Stomach (tissue), 9 donors: ENCODE data around the gene SEMA5A. TPM values are rescaled to one million over a fixed set of nuclear protein-coding genes. Genes with fewer than 3 reads are reported as not detected.
A peak's percentile ranks its signal among the peaks of the same experiment; 100 is the strongest.

ENCODE experiments used
- DNase-seq, 2 donors: peaks; one replicate each; pipeline versions ENCODE4 v3.0.0 to v3.0.0-alpha.2; 2013 to 2019
- H3K27ac ChIP-seq, 5 donors: fragments of 200-600 bp in 4 of 5; sonication (generic) in 4 of 5; one replicate each; pipeline ENCODE4 v1.5.1; 2013 to 2019; ENCODE audit warnings: mild to moderate bottlenecking in 1 of 5, moderate library complexity in 1 of 5
- H3K27me3 ChIP-seq, 3 donors: fragments of 200-600 bp; sonication (generic); one replicate each; pipeline ENCODE4 v1.5.1; 2017 to 2019; ENCODE audit warnings: mixed run types in 1 of 3
- H3K36me3 ChIP-seq, 4 donors: fragments of 200-600 bp; sonication (generic); 1 replicate in 3 of 4; 2 replicates in 1 of 4; pipeline ENCODE4 v1.5.1; 2016 to 2019
- H3K4me1 ChIP-seq, 4 donors: fragments of 200-600 bp; sonication (generic); one replicate each; pipeline ENCODE4 v1.5.1; 2016 to 2019
- H3K4me3 ChIP-seq, 4 donors: fragments of 200-600 bp; sonication (generic) in 3 of 4; one replicate each; pipeline ENCODE4 v1.5.1; 2016 to 2019; ENCODE audit warnings: mild to moderate bottlenecking in 1 of 4
- H3K9me3 ChIP-seq, 4 donors: fragments of 200-600 bp; sonication (generic); one replicate each; pipeline ENCODE4 v1.5.1; 2016 to 2019
- EP300 ChIP-seq: sonication (generic); formaldehyde crosslinking; IDR thresholded peaks from one replicate; pipeline ENCODE4 v1.6.1; 2017; ENCODE audit warnings: antibody characterized with exemption
- POLR2A ChIP-seq, 4 donors: fragments of 450-650 bp; IDR thresholded peaks; one replicate each; pipeline ENCODE4 v1.6.1; 2016; ENCODE audit warnings: antibody characterized with exemption in 4 of 4, control low read depth in 2 of 4, mild to moderate bottlenecking in 1 of 4, moderate library complexity in 1 of 4
- POLR2AphosphoS5 ChIP-seq, 3 donors: sonication (generic); formaldehyde crosslinking; IDR thresholded peaks; one replicate each; pipeline ENCODE4 v1.6.1; 2016; ENCODE audit warnings: antibody characterized with exemption in 3 of 3
- WGBS, 5 donors: extraction: QIAGEN DNeasy Blood & Tissue Kit in 3 of 5; methylation state at CpG; one replicate each; pipeline versions ENCODE4 v1.1.5 to v1.1.7; 2013 to 2018; 5-methylcytosine and 5-hydroxymethylcytosine counted together
- intact Hi-C: fragments of 100-400 bp; cut with DNase I; formaldehyde crosslinking; loops from one replicate; pipeline ENCODE4 v1.15.1; 2023; ENCODE audit warnings: low total_unique reads
- polyA plus RNA-seq, 3 donors: library from polyadenylated mRNA; stranded (reverse); fragments of 200-250 nt; gene quantifications; one replicate each; pipeline ENCODE4 v1.2.3, GENCODE V29; 2013
- total RNA-seq, 5 donors: library from RNA; depleted of rRNA; stranded (reverse); fragments of >200 nt; gene quantifications; one replicate each; pipeline versions ENCODE4 v1.1.0 to v1.2.3, GENCODE V29; 2014 to 2016
- TF ChIP-seq, protein P1 (sequence below), 7 experiments: fragments of 450-650 bp in 4 of 7; fragments of 200-600 bp in 3 of 7; sonication (generic) in 3 of 7; IDR thresholded peaks; one replicate each; pipeline ENCODE4 v1.5.1; 2016 to 2019; ENCODE audit warnings: antibody characterized with exemption in 7 of 7, control low read depth in 2 of 7, mild to moderate bottlenecking in 1 of 7
- donor health status: healthy with polysubstance abuse.
- donor health status: Bipolar disorder and iron deficiency.
- donor health status: healthy.

SEMA5A gene
- total and polyA plus RNA-seq, 8 donors: 0.62 to 26.4 (median 3.2) TPM

DNA sequence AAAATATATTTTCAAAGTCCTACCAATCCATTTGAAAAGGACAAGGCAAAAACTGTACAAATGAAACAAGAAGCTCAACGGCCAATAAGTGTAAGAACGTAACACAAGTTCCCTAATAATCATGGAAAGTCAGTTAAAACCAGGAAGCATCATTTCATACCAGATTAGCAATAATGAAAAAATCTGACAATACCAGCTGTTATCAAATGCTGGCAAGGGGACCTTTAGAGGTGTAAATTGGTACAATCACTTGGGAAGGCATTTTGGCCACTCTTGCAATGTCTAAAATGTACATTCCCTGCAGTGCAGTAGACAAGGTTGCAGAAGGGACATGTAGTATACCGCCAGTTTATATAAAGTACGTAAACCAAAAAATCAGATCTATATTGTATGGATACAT is 10.1 kb upstream of the SEMA5A start:
- DNase-seq: no peak
- Histone ChIP-seq H3K4me1 (peaks cover 0 to 7% (median 0%) of the 10 kb centered on the region in 4 donors), H3K36me3 (peaks cover 0 to 11% (median 9%) of the 10 kb centered on the region in 4 donors), H3K27ac (no peak overlapping the region), H3K4me3 (no peak overlapping the region), H3K9me3 (no peaks in the 10 kb centered on the region), H3K27me3 (no peaks in the 10 kb centered on the region)
- TF ChIP-seq EP300: no peak
- TF ChIP-seq POLR2A (IDR thresholded peaks at IDR 0.05): no peak
- TF ChIP-seq, protein P1, sequence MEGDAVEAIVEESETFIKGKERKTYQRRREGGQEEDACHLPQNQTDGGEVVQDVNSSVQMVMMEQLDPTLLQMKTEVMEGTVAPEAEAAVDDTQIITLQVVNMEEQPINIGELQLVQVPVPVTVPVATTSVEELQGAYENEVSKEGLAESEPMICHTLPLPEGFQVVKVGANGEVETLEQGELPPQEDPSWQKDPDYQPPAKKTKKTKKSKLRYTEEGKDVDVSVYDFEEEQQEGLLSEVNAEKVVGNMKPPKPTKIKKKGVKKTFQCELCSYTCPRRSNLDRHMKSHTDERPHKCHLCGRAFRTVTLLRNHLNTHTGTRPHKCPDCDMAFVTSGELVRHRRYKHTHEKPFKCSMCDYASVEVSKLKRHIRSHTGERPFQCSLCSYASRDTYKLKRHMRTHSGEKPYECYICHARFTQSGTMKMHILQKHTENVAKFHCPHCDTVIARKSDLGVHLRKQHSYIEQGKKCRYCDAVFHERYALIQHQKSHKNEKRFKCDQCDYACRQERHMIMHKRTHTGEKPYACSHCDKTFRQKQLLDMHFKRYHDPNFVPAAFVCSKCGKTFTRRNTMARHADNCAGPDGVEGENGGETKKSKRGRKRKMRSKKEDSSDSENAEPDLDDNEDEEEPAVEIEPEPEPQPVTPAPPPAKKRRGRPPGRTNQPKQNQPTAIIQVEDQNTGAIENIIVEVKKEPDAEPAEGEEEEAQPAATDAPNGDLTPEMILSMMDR (IDR thresholded peaks at IDR 0.05): no peak
- no peak for TF ChIP-seq POLR2AphosphoS5 (IDR thresholded peaks at IDR 0.05)
- WGBS, 5 donors: 91 to 97% (median 95%) methylated on average over 4 of the region's 4 CpGs
- intact Hi-C loops: no loop called here

- TF ChIP-seq POLR2A (IDR thresholded peaks at IDR 0.05) (no peak), EP300 (no peak), POLR2AphosphoS5 (IDR thresholded peaks at IDR 0.05) (no peak)
- TF ChIP-seq, protein P1 (IDR thresholded peaks at IDR 0.05): no peak
- Histone ChIP-seq H3K4me3 (no peak overlapping the region), H3K36me3 (peaks cover 4 to 26% (median 21%) of the 10 kb centered on the region in 4 donors), H3K27me3 (no peaks in the 10 kb centered on the region), H3K9me3 (no peaks in the 10 kb centered on the region), H3K27ac (no peak overlapping the region), H3K4me1 (peaks cover 0 to 7% (median 0%) of the 10 kb centered on the region in 4 donors)
- intact Hi-C loops: no loop called here
- DNase-seq: no peak
- 80 to 94% (median 88%) methylated on average over 5 of the region's 5 CpGs for WGBS, 5 donors
Measured at GRCh38 chr5:9554122-9554521, 8.2 kb upstream of the SEMA5A start.

GRCh38 chr5:9553561-9553960 is 7.7 kb upstream of the SEMA5A start:
- Histone ChIP-seq H3K36me3 (peaks cover 4 to 30% (median 24%) of the 10 kb centered on the region in 4 donors), H3K27me3 (no peaks in the 10 kb centered on the region), H3K9me3 (no peaks in the 10 kb centered on the region), H3K4me1 (peaks cover 0 to 7% (median 0%) of the 10 kb centered on the region in 4 donors), H3K4me3 (no peak overlapping the region), H3K27ac (no peak overlapping the region)
- TF ChIP-seq POLR2A (IDR thresholded peaks at IDR 0.05) (no peak), POLR2AphosphoS5 (IDR thresholded peaks at IDR 0.05) (no peak), EP300 (no peak)
- TF ChIP-seq, protein P1 (IDR thresholded peaks at IDR 0.05): no peak
- WGBS, 5 donors: 45 to 77% (median 49%) methylated on average over 4 of the region's 4 CpGs
- intact Hi-C loops: no loop called here
- peak in 1 of 2 donors; percentile 57 for DNase-seq

DNA sequence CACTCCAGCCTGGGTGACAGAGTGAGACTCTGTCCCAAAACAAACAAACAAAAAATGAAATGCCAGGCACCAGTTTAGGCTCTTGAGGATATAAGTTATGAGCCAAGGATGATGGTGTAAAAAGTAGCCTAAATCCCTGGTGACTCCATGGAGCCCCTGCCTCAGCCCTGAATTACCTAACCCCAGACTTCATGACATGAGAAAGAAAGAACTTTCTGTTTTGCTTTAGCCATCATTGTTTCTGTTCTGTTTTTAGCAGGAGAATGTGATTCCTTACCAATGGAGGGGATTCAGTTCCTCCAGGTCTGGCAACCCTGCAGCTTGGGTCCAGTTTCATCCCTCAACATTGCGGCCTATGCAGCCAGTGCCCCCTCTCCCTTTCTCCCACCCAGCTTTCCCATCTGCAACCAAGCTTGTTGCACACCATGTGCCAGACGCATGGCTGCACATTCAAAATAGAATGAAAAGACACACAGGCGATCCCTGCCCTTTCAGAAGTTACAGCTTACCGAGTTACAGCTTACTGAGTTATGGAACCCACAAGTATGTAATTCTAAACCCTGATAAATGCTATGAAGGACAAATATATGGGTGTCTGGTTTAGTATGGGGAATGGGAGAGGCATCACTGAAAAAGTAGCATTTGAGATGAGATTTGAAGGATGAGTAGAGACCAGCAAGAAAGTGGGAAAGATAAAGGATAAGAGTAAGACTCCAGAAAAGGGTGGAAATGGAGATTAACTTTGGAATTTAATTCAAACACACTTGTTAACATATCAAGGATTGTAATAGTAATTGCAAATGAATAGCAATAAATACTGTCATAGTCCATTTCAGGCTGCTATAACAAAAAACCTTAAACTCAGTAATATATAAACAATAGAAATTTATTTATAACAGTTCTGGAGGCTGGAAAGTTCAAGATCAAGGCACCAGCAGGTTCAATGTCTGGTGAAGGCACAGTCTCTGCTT is 6.0 kb upstream of the SEMA5A start:
- Histone ChIP-seq H3K4me1 (peaks cover 0 to 23% (median 8%) of the 10 kb centered on the region in 4 donors), H3K9me3 (no peaks in the 10 kb centered on the region), H3K27me3 (no peaks in the 10 kb centered on the region), H3K27ac (no peak overlapping the region), H3K36me3 (peaks cover 4 to 30% (median 24%) of the 10 kb centered on the region in 4 donors), H3K4me3 (no peak overlapping the region)
- intact Hi-C loops: no loop called here
- WGBS, 5 donors: 80 to 96% (median 94%) methylated on average over 4 of the region's 4 CpGs
- no peak for DNase-seq
- TF ChIP-seq, protein P1 (IDR thresholded peaks at IDR 0.05): no peak
- TF ChIP-seq POLR2A (IDR thresholded peaks at IDR 0.05) (no peak), EP300 (no peak), POLR2AphosphoS5 (IDR thresholded peaks at IDR 0.05) (no peak)
